Skeletal muscle satellite cell (primary cell): ENCODE data around the gene CYP1B1.
"Not testable (repeated sequence)": the region's sequence is repeated elsewhere in the genome, so short reads cannot be mapped to it uniquely, and the experiment has no call there.

Experiments used
- H3K27me3 ChIP-seq: 2 replicates; pipeline ENCODE4 v1.7.0; 2013; ENCODE audit warnings: low read length; ENCODE audit not compliant: control insufficient read depth, insufficient read depth
- H3K36me3 ChIP-seq: 2 replicates; pipeline ENCODE4 v1.7.0; 2013; ENCODE audit warnings: mild to moderate bottlenecking, control low read depth, low read length; ENCODE audit not compliant: insufficient read depth
- H3K4me1 ChIP-seq: 2 replicates; pipeline ENCODE4 v1.7.0; 2013; ENCODE audit warnings: low read length; ENCODE audit not compliant: control insufficient read depth, insufficient read depth
- H3K4me2 ChIP-seq: 2 replicates; pipeline ENCODE4 v1.7.0; 2013; ENCODE audit warnings: mild to moderate bottlenecking, low read length
- H3K4me3 ChIP-seq: 2 replicates; pipeline ENCODE4 v1.7.0; 2013; ENCODE audit warnings: low read length
- H3K9ac ChIP-seq: 2 replicates; pipeline ENCODE4 v1.7.0; 2013; ENCODE audit warnings: mild to moderate bottlenecking, low read depth, low read length, moderate library complexity
- H3K9me3 ChIP-seq: replicated peaks from 2 replicates; pipeline ENCODE4 v1.7.0; 2013; ENCODE audit warnings: mild to moderate bottlenecking, control low read depth, low read length

CYP1B1 gene

GRCh38 chr2:38020359-38021069, 55.4 kb downstream of the CYP1B1 start:
- H3K4me1 ChIP-seq, H3K9me3 ChIP-seq, H3K4me2 ChIP-seq, H3K4me3 ChIP-seq, H3K9ac ChIP-seq, H3K36me3 ChIP-seq: not testable (repeated sequence)
- H3K27me3 ChIP-seq: peaks cover 56% of the 10 kb centered on the region

- peaks cover 25% of the 10 kb centered on the region for H3K4me1 ChIP-seq
- no peaks in the 10 kb centered on the region for H3K9me3 ChIP-seq
- no peak overlapping the region for H3K4me2 ChIP-seq
- no peak overlapping the region for H3K4me3 ChIP-seq
- H3K9ac ChIP-seq: no peak overlapping the region
- H3K36me3 ChIP-seq: no peaks in the 10 kb centered on the region
- H3K27me3 ChIP-seq: peaks cover 32% of the 10 kb centered on the region
Measured at GRCh38 chr2:38017836-38018235, 58.1 kb downstream of the CYP1B1 start.
